ENCODE measurements around the gene SPEM2.

SPEM2 gene

DNA sequence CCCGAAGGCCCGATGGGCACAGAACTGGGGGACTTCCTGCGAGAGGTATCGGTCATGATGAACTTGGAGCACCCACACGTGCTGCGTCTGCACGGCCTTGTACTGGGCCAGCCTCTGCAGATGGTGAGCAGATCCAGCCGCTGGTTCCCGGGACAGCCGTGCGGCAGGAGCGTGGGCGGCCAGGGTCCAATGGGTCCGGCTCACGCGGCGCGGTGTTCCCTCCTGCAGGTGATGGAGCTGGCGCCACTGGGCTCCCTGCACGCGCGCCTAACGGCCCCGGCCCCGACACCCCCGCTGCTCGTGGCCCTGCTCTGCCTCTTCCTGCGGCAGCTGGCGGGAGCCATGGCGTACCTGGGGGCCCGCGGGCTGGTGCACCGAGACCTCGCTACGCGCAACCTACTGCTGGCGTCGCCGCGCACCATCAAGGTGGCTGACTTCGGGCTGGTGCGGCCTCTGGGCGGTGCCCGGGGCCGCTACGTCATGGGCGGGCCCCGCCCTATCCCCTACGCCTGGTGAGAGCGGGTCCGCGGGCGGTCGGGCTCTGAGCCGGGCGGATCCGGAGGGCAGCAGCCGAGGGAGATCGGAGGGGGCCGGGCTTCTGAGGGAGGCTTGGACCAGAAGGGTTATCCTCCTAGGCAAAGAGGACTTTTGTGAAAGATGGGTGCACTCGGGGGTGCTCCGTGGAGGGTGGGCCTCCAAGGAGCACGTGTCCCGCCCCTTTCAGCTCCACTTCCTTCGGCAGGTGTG lies 41.5 kb upstream of the SPEM2 start:
- TF ChIP-seq, protein P1, sequence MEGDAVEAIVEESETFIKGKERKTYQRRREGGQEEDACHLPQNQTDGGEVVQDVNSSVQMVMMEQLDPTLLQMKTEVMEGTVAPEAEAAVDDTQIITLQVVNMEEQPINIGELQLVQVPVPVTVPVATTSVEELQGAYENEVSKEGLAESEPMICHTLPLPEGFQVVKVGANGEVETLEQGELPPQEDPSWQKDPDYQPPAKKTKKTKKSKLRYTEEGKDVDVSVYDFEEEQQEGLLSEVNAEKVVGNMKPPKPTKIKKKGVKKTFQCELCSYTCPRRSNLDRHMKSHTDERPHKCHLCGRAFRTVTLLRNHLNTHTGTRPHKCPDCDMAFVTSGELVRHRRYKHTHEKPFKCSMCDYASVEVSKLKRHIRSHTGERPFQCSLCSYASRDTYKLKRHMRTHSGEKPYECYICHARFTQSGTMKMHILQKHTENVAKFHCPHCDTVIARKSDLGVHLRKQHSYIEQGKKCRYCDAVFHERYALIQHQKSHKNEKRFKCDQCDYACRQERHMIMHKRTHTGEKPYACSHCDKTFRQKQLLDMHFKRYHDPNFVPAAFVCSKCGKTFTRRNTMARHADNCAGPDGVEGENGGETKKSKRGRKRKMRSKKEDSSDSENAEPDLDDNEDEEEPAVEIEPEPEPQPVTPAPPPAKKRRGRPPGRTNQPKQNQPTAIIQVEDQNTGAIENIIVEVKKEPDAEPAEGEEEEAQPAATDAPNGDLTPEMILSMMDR (IDR thresholded peaks at IDR 0.05; ENCODE audit: borderline replicate concordance, control extremely low read depth, extremely low read depth, insufficient read depth, missing control alignments), result no peak
- DNase-seq (ENCODE audit: low spot score), result peak; percentile 94
- in situ Hi-C loops (cut with MboI; ENCODE audit: low sequenced_read_pairs, unreplicated experiment), result no loop called here

DNA sequence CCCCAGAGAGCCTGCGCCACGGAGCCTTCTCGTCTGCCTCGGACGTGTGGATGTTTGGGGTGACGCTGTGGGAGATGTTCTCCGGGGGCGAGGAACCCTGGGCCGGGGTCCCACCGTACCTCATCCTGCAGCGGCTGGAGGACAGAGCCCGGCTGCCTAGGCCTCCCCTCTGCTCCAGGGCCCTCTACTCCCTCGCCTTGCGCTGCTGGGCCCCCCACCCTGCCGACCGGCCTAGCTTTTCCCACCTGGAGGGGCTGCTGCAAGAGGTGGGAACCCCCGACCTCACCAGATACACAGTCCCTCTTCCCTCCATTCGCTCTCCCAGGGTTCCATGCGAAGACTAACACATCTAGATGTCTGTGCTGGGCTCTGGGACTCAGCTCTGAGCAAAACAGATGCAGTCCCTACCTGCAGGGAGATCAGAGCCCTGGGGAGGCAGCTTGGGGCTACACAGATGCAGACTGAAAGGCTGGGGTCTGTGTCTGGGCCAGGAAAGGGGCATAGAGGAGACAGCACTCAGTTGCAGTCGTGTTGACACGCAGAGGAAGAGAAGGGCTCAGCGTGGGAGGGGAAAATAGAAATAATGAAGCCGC lies 40.8 kb upstream of the SPEM2 start:
- DNase-seq (ENCODE audit: low spot score), result no peak
- in situ Hi-C loops (cut with MboI; ENCODE audit: low sequenced_read_pairs, unreplicated experiment), result no loop called here

DNA sequence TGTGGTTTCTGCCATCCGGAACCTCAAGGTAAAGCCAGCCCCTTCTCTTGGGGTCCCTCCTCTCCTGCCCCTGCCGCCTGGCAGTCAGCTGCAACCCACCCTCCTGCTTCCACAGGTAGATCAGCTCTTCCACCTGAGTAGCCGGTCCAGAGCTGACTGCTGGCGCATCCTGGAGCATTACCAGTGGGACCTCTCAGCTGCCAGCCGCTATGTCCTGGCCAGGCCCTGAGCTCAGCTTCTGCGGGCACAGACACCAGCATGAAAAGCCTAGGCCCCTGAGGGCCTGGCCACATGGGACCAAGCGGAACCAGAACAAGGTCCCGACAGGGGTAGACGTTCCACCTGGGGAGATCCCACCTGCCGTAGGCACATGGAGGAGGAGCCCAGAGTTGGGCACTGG lies 36.6 kb upstream of the SPEM2 start:
- in situ Hi-C loops (cut with MboI; ENCODE audit: low sequenced_read_pairs, unreplicated experiment), result no loop called here
- TF ChIP-seq, protein P1 (IDR thresholded peaks at IDR 0.05; ENCODE audit: borderline replicate concordance, control extremely low read depth, extremely low read depth, insufficient read depth, missing control alignments), result no peak
- DNase-seq (ENCODE audit: low spot score), result no peak

More for the DNA sequence above, 40.8 kb upstream of the SPEM2 start:
- TF ChIP-seq, protein P1 (IDR thresholded peaks at IDR 0.05; ENCODE audit: borderline replicate concordance, control extremely low read depth, extremely low read depth, insufficient read depth, missing control alignments), result no peak

DNA sequence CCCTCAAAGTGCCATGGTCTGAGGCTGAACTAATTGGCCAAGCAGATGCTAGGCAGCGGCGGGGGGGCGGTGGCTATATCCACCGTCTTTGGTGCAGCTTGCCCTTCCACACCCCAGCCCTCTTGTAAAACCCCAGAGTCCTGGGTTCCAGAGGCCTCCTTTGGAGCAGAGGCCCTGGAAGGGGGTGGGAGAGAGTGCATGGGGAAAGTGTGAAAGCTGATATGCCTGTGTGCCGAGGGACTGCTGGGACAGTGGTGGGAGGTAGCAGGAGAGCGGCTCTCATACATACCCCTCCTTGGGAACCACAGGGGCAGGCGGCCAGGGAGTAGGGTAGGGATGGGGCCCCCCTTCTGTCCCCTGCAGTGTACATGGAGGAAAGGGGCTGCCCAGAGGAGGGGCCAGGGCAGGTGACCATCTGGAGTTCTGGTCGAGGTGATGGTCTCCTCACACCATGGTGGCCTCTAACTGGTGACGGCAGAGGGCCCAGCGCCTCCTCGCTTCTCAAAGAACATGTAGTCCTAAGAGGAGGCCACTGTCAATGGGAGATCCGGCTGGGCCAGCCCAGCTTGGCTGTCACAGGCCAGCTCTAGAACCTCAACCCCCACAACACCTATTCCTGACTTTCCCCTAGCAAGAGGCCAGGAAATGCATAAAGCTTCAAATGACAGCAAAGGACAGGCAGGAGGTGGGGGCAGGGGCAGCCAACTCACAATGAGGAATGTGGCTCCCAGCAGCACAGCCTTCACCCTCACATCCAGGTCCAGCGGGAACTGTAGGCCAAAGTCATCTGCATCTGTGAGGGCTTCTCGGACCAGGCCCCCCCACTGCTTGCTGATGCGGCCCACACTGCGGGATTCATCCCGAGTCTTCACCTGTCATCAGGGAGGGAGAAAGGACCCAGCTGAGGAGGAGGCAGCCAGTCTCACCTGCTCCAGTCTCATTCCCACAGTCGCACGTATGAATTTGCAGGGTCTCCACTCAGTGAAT lies 35.2 kb upstream of the SPEM2 start:
- in situ Hi-C loops (cut with MboI; ENCODE audit: low sequenced_read_pairs, unreplicated experiment), result no loop called here
- TF ChIP-seq, protein P1 (IDR thresholded peaks at IDR 0.05; ENCODE audit: borderline replicate concordance, control extremely low read depth, extremely low read depth, insufficient read depth, missing control alignments), result no peak
- no peak for DNase-seq (ENCODE audit: low spot score)

DNA sequence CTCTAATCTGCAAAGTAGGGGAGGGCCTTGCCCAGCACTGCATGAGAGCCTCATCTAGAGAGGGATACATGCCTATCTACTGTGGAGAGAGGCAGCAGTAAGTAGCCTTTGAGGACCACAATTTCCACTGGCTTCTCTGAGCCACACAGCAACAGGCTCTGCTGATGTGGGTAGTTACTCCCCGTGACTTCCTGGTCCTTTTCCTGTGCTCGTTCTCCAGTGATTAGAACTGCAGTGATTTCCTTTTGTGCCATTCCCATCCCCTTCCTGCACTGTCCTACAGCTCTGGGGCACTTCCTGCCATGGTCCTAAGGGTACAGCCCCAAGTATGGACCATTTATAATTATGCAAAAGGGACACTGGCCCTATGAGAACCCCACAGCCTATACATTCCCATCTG lies 34.1 kb upstream of the SPEM2 start:
- in situ Hi-C loops (cut with MboI; ENCODE audit: low sequenced_read_pairs, unreplicated experiment), result no loop called here
- TF ChIP-seq, protein P1 (IDR thresholded peaks at IDR 0.05; ENCODE audit: borderline replicate concordance, control extremely low read depth, extremely low read depth, insufficient read depth, missing control alignments), result no peak
- no peak for DNase-seq (ENCODE audit: low spot score)

Measured in GM13976 (cell line).